HG02870 (cell line): ENCODE results near the gene BIN1.

Source experiments
- ATAC-seq: cut with Tn5 transposase; IDR thresholded peaks from one replicate; pipeline ENCODE4 v1.9.1; 2021; ENCODE audit warnings: mild to moderate bottlenecking, moderate library complexity; ENCODE audit not compliant: unreplicated experiment

Gene BIN1

GRCh38 chr2:127091886-127092285 is 15.1 kb downstream of the BIN1 start:
- ATAC-seq = no peak

GRCh38 chr2:127091148-127091547 is 15.8 kb downstream of the BIN1 start:
- no peak for ATAC-seq

- no peak for ATAC-seq
Observed at GRCh38 chr2:127090281-127091120, 16.5 kb downstream of the BIN1 start.

GRCh38 chr2:127089478-127090235 is 17.3 kb downstream of the BIN1 start:
- no peak for ATAC-seq

GRCh38 chr2:127088706-127089105 is 18.2 kb downstream of the BIN1 start:
- ATAC-seq = no peak

GRCh38 chr2:127087791-127088495 is 19.0 kb downstream of the BIN1 start:
- ATAC-seq = no peak

GRCh38 chr2:127086990-127087790 is 19.8 kb downstream of the BIN1 start:
- peak; percentile 57 for ATAC-seq

- ATAC-seq = no peak
Observed at GRCh38 chr2:127085317-127085681, 21.7 kb downstream of the BIN1 start.

- no peak for ATAC-seq
Observed at GRCh38 chr2:127084611-127085316, 22.2 kb downstream of the BIN1 start.

GRCh38 chr2:127083819-127084503 is 23.0 kb downstream of the BIN1 start:
- no peak for ATAC-seq

- no peak for ATAC-seq
Observed at GRCh38 chr2:127082974-127083373, 24.0 kb downstream of the BIN1 start.

GRCh38 chr2:127081826-127082633 is 24.9 kb downstream of the BIN1 start:
- peak; percentile 44 for ATAC-seq

- ATAC-seq = peak; percentile 32
Observed at GRCh38 chr2:127080938-127081755, 25.8 kb downstream of the BIN1 start.

GRCh38 chr2:127080226-127080937 is 26.6 kb downstream of the BIN1 start:
- peak; percentile 4 for ATAC-seq

- ATAC-seq = no peak
Observed at GRCh38 chr2:127079358-127079920, 27.5 kb downstream of the BIN1 start.

- no peak for ATAC-seq
Observed at GRCh38 chr2:127078666-127079270, 28.2 kb downstream of the BIN1 start.
